ENCODE measurements around the gene HMGCS2.
"Not testable (repeated sequence)": the region's sequence is repeated elsewhere in the genome, so short reads cannot be mapped to it uniquely, and the experiment has no call there.

Gene HMGCS2

DNA sequence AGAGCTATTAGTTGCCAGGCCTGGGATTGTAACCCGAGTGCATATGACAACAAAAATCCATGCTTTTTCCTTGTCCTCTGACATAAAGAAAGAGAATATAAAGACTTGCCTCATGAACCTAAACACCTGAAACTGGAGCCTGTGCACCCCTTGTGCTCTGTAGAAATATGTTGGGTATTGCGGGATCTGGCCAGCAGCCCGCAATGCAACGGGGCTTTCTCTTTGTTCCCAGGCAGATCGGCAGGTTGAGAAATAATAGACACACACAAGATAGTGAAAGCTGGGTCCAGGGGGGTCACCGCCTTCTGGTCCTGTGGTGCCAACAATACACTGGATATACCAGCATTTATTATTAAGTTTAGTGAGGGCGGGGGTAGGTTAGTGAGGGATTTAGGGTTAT, 17.3 kb upstream of the HMGCS2 start:
- H3K9ac ChIP-seq (ENCODE audit: low read length); H3K27ac ChIP-seq (ENCODE audit: low read depth, low read length); H2BK12ac ChIP-seq (ENCODE audit: low read length); H3K4me3 ChIP-seq (ENCODE audit: low read depth, low read length); H4K91ac ChIP-seq (ENCODE audit: low read depth, low read length); H3K4me2 ChIP-seq (ENCODE audit: low read length); H2BK5ac ChIP-seq (ENCODE audit: low read depth, low read length, poor library complexity); H3K27me3 ChIP-seq (ENCODE audit: insufficient read depth, low read length); H3K18ac ChIP-seq (ENCODE audit: low read length); DNase-seq; H3K4ac ChIP-seq (ENCODE audit: low read depth, low read length); H2BK120ac ChIP-seq (ENCODE audit: insufficient read depth, low read length, poor library complexity); H3K79me2 ChIP-seq (ENCODE audit: control insufficient read depth, insufficient read depth, low read length, poor library complexity); H2AK5ac ChIP-seq (ENCODE audit: low read length); H4K12ac ChIP-seq (ENCODE audit: low read depth, low read length); H3K14ac ChIP-seq (ENCODE audit: low read length); H3K79me1 ChIP-seq (ENCODE audit: low read length); H3K9me3 ChIP-seq (ENCODE audit: insufficient read depth, low read depth, low read length); H2AFZ ChIP-seq (ENCODE audit: insufficient read depth, low read length, poor library complexity); H3K23ac ChIP-seq (ENCODE audit: low read length); H4K8ac ChIP-seq (ENCODE audit: low read depth, low read length); H3K36me3 ChIP-seq (ENCODE audit: control insufficient read depth in 1 of 2, insufficient read depth in 2 of 2, low read length in 2 of 2): not testable (repeated sequence)
- peaks cover 2 to 10% of the 10 kb centered on the region in 2 experiments for H3K4me1 ChIP-seq (ENCODE audit: control insufficient read depth in 1 of 2, insufficient read depth in 2 of 2, low read length in 2 of 2)
- no CpG with 5 or more reads among the region's 7 CpGs for WGBS (ENCODE audit: extremely low coverage, insufficient coverage, insufficient read length)

DNA sequence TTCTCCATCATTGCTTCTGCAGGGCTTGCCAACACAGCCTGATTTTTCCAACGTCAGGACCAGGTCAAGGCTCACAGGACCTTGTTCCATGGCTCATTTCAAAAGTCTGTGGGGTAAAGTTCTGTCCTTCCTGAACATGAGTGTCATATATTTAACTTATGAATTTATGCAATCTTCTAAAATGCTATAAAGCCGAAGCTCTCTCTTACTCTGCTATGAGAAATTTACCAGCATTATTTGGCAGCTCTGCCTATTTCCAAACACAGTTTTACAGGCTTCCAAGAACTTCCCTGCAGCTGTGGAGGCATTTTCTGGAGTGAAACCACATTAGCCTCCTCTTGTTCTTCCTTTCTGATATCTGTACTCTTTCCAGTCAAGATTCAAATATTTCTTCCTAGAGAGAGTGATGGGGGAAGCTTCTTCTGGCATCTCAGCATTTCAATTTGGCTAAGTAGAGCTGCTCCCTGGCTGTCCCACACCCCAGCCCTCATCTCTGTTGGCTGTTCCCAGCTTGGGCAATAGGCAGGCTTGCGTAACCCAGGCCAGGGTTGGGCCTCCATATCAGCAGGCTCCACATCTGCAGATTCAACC, 15.6 kb upstream of the HMGCS2 start:
- H2AK5ac ChIP-seq (ENCODE audit: low read length): no peak overlapping the region
- H3K4me1 ChIP-seq (ENCODE audit: control insufficient read depth in 1 of 2, insufficient read depth in 2 of 2, low read length in 2 of 2): peaks cover 6 to 16% of the 10 kb centered on the region in 2 experiments
- no peak overlapping the region for H3K9ac ChIP-seq (ENCODE audit: low read length)
- H4K91ac ChIP-seq (ENCODE audit: low read depth, low read length): no peak overlapping the region
- H3K27ac ChIP-seq (ENCODE audit: low read depth, low read length): no peak overlapping the region
- no peak overlapping the region for H4K8ac ChIP-seq (ENCODE audit: low read depth, low read length)
- H3K79me2 ChIP-seq (ENCODE audit: control insufficient read depth, insufficient read depth, low read length, poor library complexity): peaks cover 2% of the 10 kb centered on the region
- H2BK120ac ChIP-seq (ENCODE audit: insufficient read depth, low read length, poor library complexity): no peak overlapping the region
- no peak overlapping the region for H2BK12ac ChIP-seq (ENCODE audit: low read length)
- no peak overlapping the region for H3K4me2 ChIP-seq (ENCODE audit: low read length)
- H2BK5ac ChIP-seq (ENCODE audit: low read depth, low read length, poor library complexity): no peak overlapping the region
- H3K79me1 ChIP-seq (ENCODE audit: low read length): peaks cover 3% of the 10 kb centered on the region
- peak; percentile 79 to 87 for DNase-seq
- H4K12ac ChIP-seq (ENCODE audit: low read depth, low read length): no peak overlapping the region
- H3K4ac ChIP-seq (ENCODE audit: low read depth, low read length): no peak overlapping the region
- WGBS (ENCODE audit: extremely low coverage, insufficient coverage, insufficient read length): no CpG with 5 or more reads among the region's 3 CpGs
- peak overlapping the region; percentile 8 for H3K4me3 ChIP-seq (ENCODE audit: low read depth, low read length)
- no peaks in the 10 kb centered on the region for H3K9me3 ChIP-seq (ENCODE audit: insufficient read depth, low read depth, low read length)
- no peaks in the 10 kb centered on the region for H3K27me3 ChIP-seq (ENCODE audit: insufficient read depth, low read length)
- no peaks in the 10 kb centered on the region for H3K36me3 ChIP-seq (ENCODE audit: control insufficient read depth in 1 of 2, insufficient read depth in 2 of 2, low read length in 2 of 2)
- no peak overlapping the region for H3K18ac ChIP-seq (ENCODE audit: low read length)
- no peak overlapping the region for H3K14ac ChIP-seq (ENCODE audit: low read length)
- H3K23ac ChIP-seq (ENCODE audit: low read length): no peak overlapping the region
- no peak overlapping the region for H2AFZ ChIP-seq (ENCODE audit: insufficient read depth, low read length, poor library complexity)

DNA sequence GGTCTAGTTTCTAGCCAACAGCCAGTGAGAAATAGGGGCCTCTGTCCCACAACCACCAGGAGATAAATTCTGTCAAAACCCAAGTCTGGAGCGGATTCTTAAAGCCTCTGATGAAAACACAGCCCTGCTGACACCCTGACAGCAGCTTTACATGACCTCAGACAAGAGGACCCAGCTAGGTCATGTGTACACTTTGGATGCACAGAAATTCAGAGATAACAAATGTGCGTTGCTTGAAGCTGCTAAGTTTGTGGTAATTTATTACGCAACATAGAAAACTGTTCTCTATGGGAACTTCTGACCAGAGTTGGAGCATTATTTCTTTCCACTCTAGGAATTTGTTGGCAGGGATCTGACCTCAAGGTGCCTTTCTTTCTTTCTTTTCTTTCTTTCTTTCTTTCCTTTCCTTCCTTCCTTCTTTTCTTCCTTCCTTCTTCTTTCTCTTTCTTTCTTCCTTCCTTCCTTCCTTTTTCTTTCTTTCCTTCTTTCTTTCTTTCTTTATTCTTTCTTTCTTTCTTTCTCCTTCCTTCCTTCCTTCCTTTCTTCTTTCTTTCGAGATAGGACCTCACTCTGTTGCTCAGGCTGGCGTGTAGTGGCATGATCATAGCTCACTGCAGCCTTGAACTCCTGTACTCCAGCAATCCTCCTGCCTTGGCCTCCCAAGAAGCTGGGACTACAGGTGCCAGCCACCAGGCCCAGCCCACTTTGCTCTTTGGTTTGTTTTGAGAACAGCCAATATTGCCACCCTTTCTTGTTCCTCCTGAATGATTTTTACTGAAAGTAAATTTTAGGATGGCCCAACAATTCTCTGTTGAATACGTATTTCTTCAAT, 14.9 kb upstream of the HMGCS2 start:
- Histone ChIP-seq H2AK5ac (ENCODE audit: low read length) (no peak overlapping the region), H3K79me2 (ENCODE audit: control insufficient read depth, insufficient read depth, low read length, poor library complexity) (peaks cover 2% of the 10 kb centered on the region), H4K8ac (ENCODE audit: low read depth, low read length) (no peak overlapping the region), H3K79me1 (ENCODE audit: low read length) (peaks cover 3% of the 10 kb centered on the region), H2BK120ac (ENCODE audit: insufficient read depth, low read length, poor library complexity) (no peak overlapping the region), H3K9me3 (ENCODE audit: insufficient read depth, low read depth, low read length) (no peaks in the 10 kb centered on the region), H3K14ac (ENCODE audit: low read length) (no peak overlapping the region), H2BK12ac (ENCODE audit: low read length) (no peak overlapping the region), H3K4ac (ENCODE audit: low read depth, low read length) (no peak overlapping the region), H2AFZ (ENCODE audit: insufficient read depth, low read length, poor library complexity) (no peak overlapping the region), H4K12ac (ENCODE audit: low read depth, low read length) (no peak overlapping the region), H3K4me3 (ENCODE audit: low read depth, low read length) (no peak overlapping the region), H3K36me3 (ENCODE audit: control insufficient read depth in 1 of 2, insufficient read depth in 2 of 2, low read length in 2 of 2) (no peaks in the 10 kb centered on the region), H3K9ac (ENCODE audit: low read length) (no peak overlapping the region), H3K27ac (ENCODE audit: low read depth, low read length) (no peak overlapping the region), H4K91ac (ENCODE audit: low read depth, low read length) (no peak overlapping the region), H3K4me2 (ENCODE audit: low read length) (no peak overlapping the region), H3K23ac (ENCODE audit: low read length) (no peak overlapping the region), H2BK5ac (ENCODE audit: low read depth, low read length, poor library complexity) (no peak overlapping the region), H3K27me3 (ENCODE audit: insufficient read depth, low read length) (no peaks in the 10 kb centered on the region), H3K18ac (ENCODE audit: low read length) (no peak overlapping the region), H3K4me1 (ENCODE audit: control insufficient read depth in 1 of 2, insufficient read depth in 2 of 2, low read length in 2 of 2) (peaks cover 6 to 16% of the 10 kb centered on the region in 2 experiments)
- no CpG with 5 or more reads among the region's 6 CpGs for WGBS (ENCODE audit: extremely low coverage, insufficient coverage, insufficient read length)
- DNase-seq: no peak

DNA sequence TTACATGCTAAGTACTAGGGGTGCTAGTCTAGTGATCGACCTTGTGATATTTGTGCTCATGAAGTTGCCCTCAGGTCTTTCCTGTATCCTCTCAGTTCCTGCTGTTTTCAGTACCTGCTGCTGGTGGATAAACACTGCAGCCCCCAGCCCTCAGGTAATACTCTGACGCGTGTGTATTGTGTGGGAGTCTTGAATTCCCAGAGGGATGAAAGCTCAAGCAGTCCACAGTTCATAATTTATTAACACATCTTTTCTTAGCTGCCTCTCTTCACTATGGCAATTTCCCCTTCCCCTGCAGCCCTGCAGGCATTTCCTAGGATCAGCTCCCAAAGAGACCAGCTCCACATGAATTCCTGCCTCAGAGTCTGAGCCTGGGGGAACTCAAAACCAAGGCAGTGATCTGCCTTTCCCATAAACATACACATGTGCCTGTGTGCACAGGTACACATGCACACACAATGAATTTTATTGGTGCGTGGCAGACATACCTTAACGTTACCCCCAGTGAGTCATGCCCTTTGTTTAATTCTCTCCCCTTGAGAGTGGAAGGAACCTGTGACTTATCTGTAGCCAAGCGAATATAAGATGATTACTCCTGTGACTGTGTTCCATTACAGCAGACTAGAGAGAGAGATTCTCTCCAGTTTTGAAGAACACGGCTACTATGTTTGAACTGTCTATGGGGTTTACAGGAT, 14.1 kb upstream of the HMGCS2 start:
- Histone ChIP-seq H3K23ac (ENCODE audit: low read length) (no peak overlapping the region), H2AK5ac (ENCODE audit: low read length) (no peak overlapping the region), H4K12ac (ENCODE audit: low read depth, low read length) (no peak overlapping the region), H3K14ac (ENCODE audit: low read length) (no peak overlapping the region), H2BK5ac (ENCODE audit: low read depth, low read length, poor library complexity) (no peak overlapping the region), H3K27ac (ENCODE audit: low read depth, low read length) (no peak overlapping the region), H3K79me2 (ENCODE audit: control insufficient read depth, insufficient read depth, low read length, poor library complexity) (peaks cover 2% of the 10 kb centered on the region), H2BK12ac (ENCODE audit: low read length) (no peak overlapping the region), H3K4ac (ENCODE audit: low read depth, low read length) (no peak overlapping the region), H2AFZ (ENCODE audit: insufficient read depth, low read length, poor library complexity) (no peak overlapping the region), H3K9ac (ENCODE audit: low read length) (no peak overlapping the region), H3K79me1 (ENCODE audit: low read length) (peaks cover 3% of the 10 kb centered on the region), H3K27me3 (ENCODE audit: insufficient read depth, low read length) (no peaks in the 10 kb centered on the region), H3K36me3 (ENCODE audit: control insufficient read depth in 1 of 2, insufficient read depth in 2 of 2, low read length in 2 of 2) (no peaks in the 10 kb centered on the region), H3K4me3 (ENCODE audit: low read depth, low read length) (no peak overlapping the region), H3K9me3 (ENCODE audit: insufficient read depth, low read depth, low read length) (no peaks in the 10 kb centered on the region), H3K18ac (ENCODE audit: low read length) (no peak overlapping the region), H3K4me1 (ENCODE audit: control insufficient read depth in 1 of 2, insufficient read depth in 2 of 2, low read length in 2 of 2) (peaks cover 6 to 16% of the 10 kb centered on the region in 2 experiments), H4K91ac (ENCODE audit: low read depth, low read length) (no peak overlapping the region), H3K4me2 (ENCODE audit: low read length) (no peak overlapping the region), H2BK120ac (ENCODE audit: insufficient read depth, low read length, poor library complexity) (no peak overlapping the region), H4K8ac (ENCODE audit: low read depth, low read length) (no peak overlapping the region)
- WGBS (ENCODE audit: extremely low coverage, insufficient coverage, insufficient read length): no CpG with 5 or more reads among the region's 7 CpGs
- no peak for DNase-seq

All from trophoblast cell (in vitro differentiated cells and primary cell).